ENCODE measurements around the gene ECE1.

DNA sequence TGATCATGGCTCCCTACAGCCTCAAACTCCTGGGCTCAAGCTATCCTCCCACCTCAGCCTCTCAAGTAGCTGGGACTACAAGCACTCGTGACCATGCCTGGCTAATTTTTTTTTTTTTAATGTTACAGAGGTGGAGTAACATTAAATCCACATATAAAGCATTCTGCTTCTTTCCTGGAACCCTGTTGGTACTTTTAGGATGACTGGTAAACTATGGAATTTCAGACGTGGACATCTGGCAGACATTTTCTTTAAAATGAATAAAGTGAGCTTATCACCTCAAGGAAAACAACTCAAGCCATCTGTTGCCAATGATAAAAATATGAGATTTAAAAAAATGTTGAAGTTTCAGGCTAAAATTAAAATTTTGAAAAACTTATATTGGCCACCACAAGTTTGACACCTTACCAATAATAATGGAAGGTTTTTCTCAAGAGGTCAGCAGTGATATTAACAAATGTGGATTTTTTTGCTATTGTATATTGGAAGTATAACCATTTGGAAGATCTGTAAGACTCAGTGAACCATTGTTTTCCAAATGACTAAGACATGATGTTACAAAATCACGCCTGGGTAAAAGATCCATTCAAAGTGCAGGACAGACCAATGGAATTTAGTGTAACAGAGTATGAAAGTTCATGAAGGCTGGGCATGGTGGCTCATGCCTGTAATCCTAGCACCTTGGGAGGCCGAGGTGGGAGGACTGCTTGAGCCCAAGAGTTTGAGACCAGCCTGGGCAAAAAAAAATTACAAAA lies 60.8 kb downstream of the ECE1 start:
- TF ChIP-seq POLR2A (IDR thresholded peaks at IDR 0.05): no peak
- TF ChIP-seq, protein P1, sequence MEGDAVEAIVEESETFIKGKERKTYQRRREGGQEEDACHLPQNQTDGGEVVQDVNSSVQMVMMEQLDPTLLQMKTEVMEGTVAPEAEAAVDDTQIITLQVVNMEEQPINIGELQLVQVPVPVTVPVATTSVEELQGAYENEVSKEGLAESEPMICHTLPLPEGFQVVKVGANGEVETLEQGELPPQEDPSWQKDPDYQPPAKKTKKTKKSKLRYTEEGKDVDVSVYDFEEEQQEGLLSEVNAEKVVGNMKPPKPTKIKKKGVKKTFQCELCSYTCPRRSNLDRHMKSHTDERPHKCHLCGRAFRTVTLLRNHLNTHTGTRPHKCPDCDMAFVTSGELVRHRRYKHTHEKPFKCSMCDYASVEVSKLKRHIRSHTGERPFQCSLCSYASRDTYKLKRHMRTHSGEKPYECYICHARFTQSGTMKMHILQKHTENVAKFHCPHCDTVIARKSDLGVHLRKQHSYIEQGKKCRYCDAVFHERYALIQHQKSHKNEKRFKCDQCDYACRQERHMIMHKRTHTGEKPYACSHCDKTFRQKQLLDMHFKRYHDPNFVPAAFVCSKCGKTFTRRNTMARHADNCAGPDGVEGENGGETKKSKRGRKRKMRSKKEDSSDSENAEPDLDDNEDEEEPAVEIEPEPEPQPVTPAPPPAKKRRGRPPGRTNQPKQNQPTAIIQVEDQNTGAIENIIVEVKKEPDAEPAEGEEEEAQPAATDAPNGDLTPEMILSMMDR (IDR thresholded peaks at IDR 0.05): no peak
